NCI-H526 (cell line): ENCODE measurements around the gene C9orf50.
"Not testable (repeated sequence)": the region's sequence is repeated elsewhere in the genome, so short reads cannot be mapped to it uniquely, and the experiment has no call there.

ENCODE experiments used
- DNase-seq, 2 experiments: peaks; one replicate each; lab custom pipeline; 2025; lab: John Stamatoyannopoulos, UW

C9orf50 gene

GRCh38 chr9:129610473-129611306, 10.2 kb downstream of the C9orf50 start:
- DNase-seq, result peak; percentile 38 to 69

GRCh38 chr9:129610213-129610472, 10.8 kb downstream of the C9orf50 start:
- DNase-seq, result no peak

- DNase-seq, result no peak
These were observed 11.3 kb downstream of the C9orf50 start for GRCh38 chr9:129609486-129610212.

- no peak for DNase-seq
These were observed 12.1 kb downstream of the C9orf50 start for GRCh38 chr9:129608561-129609481.

GRCh38 chr9:129607027-129607387, 13.9 kb downstream of the C9orf50 start:
- no peak for DNase-seq

GRCh38 chr9:129606161-129607026, 14.5 kb downstream of the C9orf50 start:
- no peak for DNase-seq

- no peak for DNase-seq
These were observed 16.1 kb downstream of the C9orf50 start for GRCh38 chr9:129604766-129605163.

- no peak for DNase-seq
These were observed 16.7 kb downstream of the C9orf50 start for GRCh38 chr9:129604056-129604765.

- no peak for DNase-seq
These were observed 18.1 kb downstream of the C9orf50 start for GRCh38 chr9:129602598-129603415.

GRCh38 chr9:129601082-129601674, 19.7 kb downstream of the C9orf50 start:
- no peak for DNase-seq

GRCh38 chr9:129598089-129598596, 22.8 kb downstream of the C9orf50 start:
- no peak for DNase-seq

GRCh38 chr9:129597355-129598088, 23.4 kb downstream of the C9orf50 start:
- DNase-seq, result no peak

GRCh38 chr9:129596541-129597331, 24.2 kb downstream of the C9orf50 start:
- no peak for DNase-seq

- DNase-seq, result no peak
These were observed 24.9 kb downstream of the C9orf50 start for GRCh38 chr9:129595903-129596540.

- DNase-seq, result no peak
These were observed 25.6 kb downstream of the C9orf50 start for GRCh38 chr9:129595311-129595741.

- no peak for DNase-seq
These were observed 26.3 kb downstream of the C9orf50 start for GRCh38 chr9:129594632-129595031.

GRCh38 chr9:129592790-129593189, 28.1 kb downstream of the C9orf50 start:
- not testable (repeated sequence) for DNase-seq
